Esophagus muscularis mucosa (tissue), 4 donors: ENCODE data around the gene KMT2B. TPM values are rescaled to one million over a fixed set of nuclear protein-coding genes. Genes with fewer than 3 reads are reported as not detected.

Source experiments
- DNase-seq: peaks from one replicate; pipeline ENCODE4 v3.0.0-alpha.2; 2017; ENCODE audit errors: extremely low spot score
- H3K27ac ChIP-seq, 4 donors: fragments of 200-600 bp; sonication (generic); replicated peaks in 1 of 4; 1 replicate in 3 of 4; 2 replicates in 1 of 4; pipeline ENCODE4 v1.5.1; 2016 to 2019; ENCODE audit warnings: mild to moderate bottlenecking in 1 of 4
- H3K27me3 ChIP-seq, 4 donors: fragments of 200-600 bp; sonication (generic); one replicate each; pipeline versions ENCODE4 v1.5.1 to v1.6.0; 2016 to 2019
- H3K36me3 ChIP-seq, 4 donors: fragments of 200-600 bp; sonication (generic); one replicate each; pipeline ENCODE4 v1.5.1; 2016 to 2019
- H3K4me1 ChIP-seq, 4 donors: fragments of 200-600 bp; sonication (generic); one replicate each; pipeline ENCODE4 v1.5.1; 2016 to 2019
- H3K4me3 ChIP-seq, 4 donors: fragments of 200-600 bp; sonication (generic); 1 replicate in 2 of 4; 2 replicates in 2 of 4; pipeline ENCODE4 v1.5.1; 2016 to 2019; ENCODE audit warnings: mild to moderate bottlenecking in 4 of 4, moderate library complexity in 1 of 4
- H3K9me3 ChIP-seq, 4 donors: fragments of 200-600 bp; sonication (generic); 1 replicate in 3 of 4; 2 replicates in 1 of 4; pipeline ENCODE4 v1.5.1; 2016 to 2019
- EP300 ChIP-seq: sonication (generic); formaldehyde crosslinking; IDR thresholded peaks from one replicate; pipeline ENCODE4 v1.6.1; 2017; ENCODE audit warnings: antibody characterized with exemption
- POLR2A ChIP-seq: fragments of 450-650 bp; IDR thresholded peaks from one replicate; pipeline ENCODE4 v1.6.1; 2017; ENCODE audit warnings: antibody characterized with exemption, moderate library complexity, mild to moderate bottlenecking, low read depth
- POLR2AphosphoS5 ChIP-seq, 2 donors: sonication (generic); formaldehyde crosslinking; IDR thresholded peaks; one replicate each; pipeline ENCODE4 v1.6.1; 2017; ENCODE audit warnings: antibody characterized with exemption in 2 of 2
- WGBS: methylation state at CpG from one replicate; pipeline ENCODE4 v1.1.5; 2018; 5-methylcytosine and 5-hydroxymethylcytosine counted together
- intact Hi-C: fragments of 100-400 bp; cut with DNase I; formaldehyde crosslinking; loops from one replicate; pipeline ENCODE4 v1.15.1; 2023
- total RNA-seq, 4 donors: library from RNA; depleted of rRNA; stranded (reverse); fragments of >200 nt; gene quantifications; one replicate each; pipeline versions ENCODE4 v1.1.0 to v1.2.1, GENCODE V29; 2016
- TF ChIP-seq, protein P1 (sequence below), 3 experiments: fragments of 200-600 bp in 2 of 3; fragments of 450-650 bp in 1 of 3; sonication (generic) in 2 of 3; IDR thresholded peaks; one replicate each; pipeline ENCODE4 v1.5.1; 2017 to 2019; ENCODE audit warnings: antibody characterized with exemption in 3 of 3, mild to moderate bottlenecking in 2 of 3, moderate library complexity in 1 of 3

KMT2B gene, protein sequence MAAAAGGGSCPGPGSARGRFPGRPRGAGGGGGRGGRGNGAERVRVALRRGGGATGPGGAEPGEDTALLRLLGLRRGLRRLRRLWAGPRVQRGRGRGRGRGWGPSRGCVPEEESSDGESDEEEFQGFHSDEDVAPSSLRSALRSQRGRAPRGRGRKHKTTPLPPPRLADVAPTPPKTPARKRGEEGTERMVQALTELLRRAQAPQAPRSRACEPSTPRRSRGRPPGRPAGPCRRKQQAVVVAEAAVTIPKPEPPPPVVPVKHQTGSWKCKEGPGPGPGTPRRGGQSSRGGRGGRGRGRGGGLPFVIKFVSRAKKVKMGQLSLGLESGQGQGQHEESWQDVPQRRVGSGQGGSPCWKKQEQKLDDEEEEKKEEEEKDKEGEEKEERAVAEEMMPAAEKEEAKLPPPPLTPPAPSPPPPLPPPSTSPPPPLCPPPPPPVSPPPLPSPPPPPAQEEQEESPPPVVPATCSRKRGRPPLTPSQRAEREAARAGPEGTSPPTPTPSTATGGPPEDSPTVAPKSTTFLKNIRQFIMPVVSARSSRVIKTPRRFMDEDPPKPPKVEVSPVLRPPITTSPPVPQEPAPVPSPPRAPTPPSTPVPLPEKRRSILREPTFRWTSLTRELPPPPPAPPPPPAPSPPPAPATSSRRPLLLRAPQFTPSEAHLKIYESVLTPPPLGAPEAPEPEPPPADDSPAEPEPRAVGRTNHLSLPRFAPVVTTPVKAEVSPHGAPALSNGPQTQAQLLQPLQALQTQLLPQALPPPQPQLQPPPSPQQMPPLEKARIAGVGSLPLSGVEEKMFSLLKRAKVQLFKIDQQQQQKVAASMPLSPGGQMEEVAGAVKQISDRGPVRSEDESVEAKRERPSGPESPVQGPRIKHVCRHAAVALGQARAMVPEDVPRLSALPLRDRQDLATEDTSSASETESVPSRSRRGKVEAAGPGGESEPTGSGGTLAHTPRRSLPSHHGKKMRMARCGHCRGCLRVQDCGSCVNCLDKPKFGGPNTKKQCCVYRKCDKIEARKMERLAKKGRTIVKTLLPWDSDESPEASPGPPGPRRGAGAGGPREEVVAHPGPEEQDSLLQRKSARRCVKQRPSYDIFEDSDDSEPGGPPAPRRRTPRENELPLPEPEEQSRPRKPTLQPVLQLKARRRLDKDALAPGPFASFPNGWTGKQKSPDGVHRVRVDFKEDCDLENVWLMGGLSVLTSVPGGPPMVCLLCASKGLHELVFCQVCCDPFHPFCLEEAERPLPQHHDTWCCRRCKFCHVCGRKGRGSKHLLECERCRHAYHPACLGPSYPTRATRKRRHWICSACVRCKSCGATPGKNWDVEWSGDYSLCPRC (N-terminal part only)
- 10 to 100 TPM; 22.0 to 30.6 (median 24.2) TPM for total RNA-seq

- intact Hi-C loops, result loop anchor here (2.0 to 5.0 kb wide), 2 partner anchors 15 to 171 kb away; partner anchors contain the start of gene TMEM147
- no peak for DNase-seq
- Histone ChIP-seq H3K27me3 (no peaks in the 10 kb centered on the region), H3K4me3 (peak within 1 kb of the TSS; percentile 76 to 98 (median 88)), H3K36me3 (peaks cover 21 to 33% (median 33%) of the 10 kb centered on the region in 4 donors), H3K9me3 (no peaks in the 10 kb centered on the region), H3K4me1 (peaks cover 24 to 51% (median 40%) of the 10 kb centered on the region in 4 donors), H3K27ac (peak within 1 kb of the TSS; percentile 87 to 94 (median 92))
- TF ChIP-seq EP300 (no peak), POLR2A (no peak), POLR2AphosphoS5 (IDR thresholded peaks at IDR 0.05) (peak; percentile 3 to 23)
- TF ChIP-seq, protein P1, sequence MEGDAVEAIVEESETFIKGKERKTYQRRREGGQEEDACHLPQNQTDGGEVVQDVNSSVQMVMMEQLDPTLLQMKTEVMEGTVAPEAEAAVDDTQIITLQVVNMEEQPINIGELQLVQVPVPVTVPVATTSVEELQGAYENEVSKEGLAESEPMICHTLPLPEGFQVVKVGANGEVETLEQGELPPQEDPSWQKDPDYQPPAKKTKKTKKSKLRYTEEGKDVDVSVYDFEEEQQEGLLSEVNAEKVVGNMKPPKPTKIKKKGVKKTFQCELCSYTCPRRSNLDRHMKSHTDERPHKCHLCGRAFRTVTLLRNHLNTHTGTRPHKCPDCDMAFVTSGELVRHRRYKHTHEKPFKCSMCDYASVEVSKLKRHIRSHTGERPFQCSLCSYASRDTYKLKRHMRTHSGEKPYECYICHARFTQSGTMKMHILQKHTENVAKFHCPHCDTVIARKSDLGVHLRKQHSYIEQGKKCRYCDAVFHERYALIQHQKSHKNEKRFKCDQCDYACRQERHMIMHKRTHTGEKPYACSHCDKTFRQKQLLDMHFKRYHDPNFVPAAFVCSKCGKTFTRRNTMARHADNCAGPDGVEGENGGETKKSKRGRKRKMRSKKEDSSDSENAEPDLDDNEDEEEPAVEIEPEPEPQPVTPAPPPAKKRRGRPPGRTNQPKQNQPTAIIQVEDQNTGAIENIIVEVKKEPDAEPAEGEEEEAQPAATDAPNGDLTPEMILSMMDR (IDR thresholded peaks at IDR 0.05), result no peak
- 0% methylated on average over 6 of the region's 109 CpGs for WGBS
These were observed at the start of gene KMT2B for GRCh38 chr19:35717665-35718344. TSS of gene KMT2B (plus strand) at chr19:35718003. CDS start at chr19:35718019, 16 bp downstream.

- TF ChIP-seq EP300 (no peak), POLR2A (no peak), POLR2AphosphoS5 (IDR thresholded peaks at IDR 0.05) (no peak)
- TF ChIP-seq, protein P1 (IDR thresholded peaks at IDR 0.05), result no peak
- H3K4me1 ChIP-seq, result peaks cover 3 to 10% (median 8%) of the 10 kb centered on the region in 4 donors
- no peak overlapping the region for H3K27ac ChIP-seq
- H3K27me3 ChIP-seq, result peaks cover 0 to 28% (median 8%) of the 10 kb centered on the region in 4 donors
- WGBS, result 83% methylated on average over 6 of the region's 6 CpGs
- H3K4me3 ChIP-seq, result no peak overlapping the region
- DNase-seq, result no peak
- H3K36me3 ChIP-seq, result peaks cover 0 to 17% (median 9%) of the 10 kb centered on the region in 4 donors
- H3K9me3 ChIP-seq, result no peaks in the 10 kb centered on the region
- intact Hi-C loops, result no loop called here
These were observed 48.2 kb upstream of the KMT2B start for GRCh38 chr19:35669566-35669965.

GRCh38 chr19:35669974-35670373 is 47.8 kb upstream of the KMT2B start:
- TF ChIP-seq EP300, result no peak
- TF ChIP-seq POLR2AphosphoS5 (IDR thresholded peaks at IDR 0.05), result no peak
- TF ChIP-seq, protein P1 (IDR thresholded peaks at IDR 0.05), result no peak
- no peak for TF ChIP-seq POLR2A
- intact Hi-C loops, result no loop called here
- Histone ChIP-seq H3K36me3 (peaks cover 0 to 13% (median 7%) of the 10 kb centered on the region in 4 donors), H3K4me3 (no peak overlapping the region), H3K9me3 (no peaks in the 10 kb centered on the region), H3K27ac (no peak overlapping the region), H3K27me3 (peaks cover 0 to 32% (median 8%) of the 10 kb centered on the region in 4 donors), H3K4me1 (peaks cover 3 to 10% (median 8%) of the 10 kb centered on the region in 4 donors)
- 68% methylated on average over 4 of the region's 4 CpGs for WGBS
- DNase-seq, result no peak

DNA sequence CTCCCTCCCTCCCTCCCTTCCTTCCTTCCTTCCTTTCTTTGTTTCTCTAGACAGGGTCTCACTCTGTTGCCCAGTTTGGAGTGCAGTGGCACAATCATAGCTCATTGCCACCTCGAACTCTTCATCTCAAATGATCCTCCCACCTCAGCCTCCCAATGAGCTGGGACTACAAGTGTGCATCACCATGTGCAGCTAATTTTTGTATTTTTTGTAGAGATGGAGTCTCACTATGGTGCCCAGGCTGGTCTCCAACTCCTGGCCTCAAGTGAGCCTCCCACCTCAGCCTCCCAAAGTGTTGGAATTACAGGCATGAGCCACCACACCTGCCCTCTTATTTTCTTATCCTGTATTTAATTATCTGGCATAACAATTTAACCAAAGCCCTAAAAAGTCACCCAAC is 47.1 kb upstream of the KMT2B start:
- no peak for DNase-seq
- H3K4me3 ChIP-seq, result no peak overlapping the region
- intact Hi-C loops, result no loop called here
- WGBS, result 79% methylated on average over 1 of the region's 1 CpG
- H3K27me3 ChIP-seq, result peaks cover 0 to 40% (median 8%) of the 10 kb centered on the region in 4 donors
- H3K9me3 ChIP-seq, result no peaks in the 10 kb centered on the region
- TF ChIP-seq, protein P1 (IDR thresholded peaks at IDR 0.05), result no peak
- TF ChIP-seq POLR2AphosphoS5 (IDR thresholded peaks at IDR 0.05) (no peak), EP300 (no peak), POLR2A (no peak)
- peaks cover 3 to 10% (median 8%) of the 10 kb centered on the region in 4 donors for H3K4me1 ChIP-seq
- H3K27ac ChIP-seq, result no peak overlapping the region
- H3K36me3 ChIP-seq, result peaks cover 0 to 6% (median under 1%) of the 10 kb centered on the region in 4 donors
